PC-3 (cell line): Measurements from ENCODE around the gene UPK2.

Experiments
- EZH2 ChIP-seq: fragments of 300-600 bp; sonication (generic); IDR thresholded peaks from one replicate; pipeline ENCODE4 v1.6.1; 2017; ENCODE audit warnings: antibody characterized with exemption, mild to moderate bottlenecking, low read length; ENCODE audit not compliant: unreplicated experiment
- EZH2phosphoT487 ChIP-seq: fragments of 300-600 bp; sonication (generic); IDR thresholded peaks from 2 replicates; pipeline ENCODE4 v1.6.1; 2018; ENCODE audit warnings: mild to moderate bottlenecking, antibody characterized with exemption, low read length, borderline replicate concordance
- TF ChIP-seq, protein P1 (sequence below): fragments of 300-600 bp; sonication (generic); conservative IDR thresholded peaks from 2 replicates; pipeline ENCODE4 v1.5.1; 2017; ENCODE audit warnings: antibody characterized with exemption, low read depth, mild to moderate bottlenecking, low read length

DNA sequence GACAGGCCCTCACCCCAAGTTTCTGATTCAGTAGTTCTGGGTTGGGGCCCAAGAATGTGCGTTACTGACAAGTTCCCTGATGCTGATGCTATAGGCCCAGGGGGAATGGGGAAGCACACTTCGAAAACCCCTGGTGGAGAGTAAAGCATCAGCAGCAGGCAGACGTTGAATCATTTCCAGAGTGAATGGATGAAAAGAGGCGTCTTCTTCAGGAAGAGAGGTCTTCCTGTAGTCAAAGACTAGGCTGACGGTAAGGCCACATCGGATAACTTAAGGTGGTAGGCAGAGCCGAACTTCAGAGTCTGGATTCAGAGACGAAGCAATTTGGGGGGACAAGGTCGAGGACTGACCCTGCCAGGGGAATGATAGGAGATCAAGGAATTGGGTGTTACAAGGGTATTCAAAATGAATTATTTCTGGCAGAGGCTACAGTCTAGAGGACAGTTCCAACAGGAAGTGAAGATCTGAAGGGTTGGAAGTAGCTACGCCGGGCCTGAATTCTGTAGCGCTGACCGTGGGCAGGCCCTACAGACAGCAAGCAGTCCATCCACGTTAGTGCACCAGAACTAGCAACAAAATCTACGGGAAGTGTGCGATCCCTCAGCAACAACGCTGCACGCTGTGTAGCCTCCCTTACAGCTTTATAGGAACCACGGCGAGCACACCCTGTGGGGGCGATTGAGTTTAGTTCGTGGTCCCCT, 41.0 kb downstream of the UPK2 start:
- TF ChIP-seq, protein P1, sequence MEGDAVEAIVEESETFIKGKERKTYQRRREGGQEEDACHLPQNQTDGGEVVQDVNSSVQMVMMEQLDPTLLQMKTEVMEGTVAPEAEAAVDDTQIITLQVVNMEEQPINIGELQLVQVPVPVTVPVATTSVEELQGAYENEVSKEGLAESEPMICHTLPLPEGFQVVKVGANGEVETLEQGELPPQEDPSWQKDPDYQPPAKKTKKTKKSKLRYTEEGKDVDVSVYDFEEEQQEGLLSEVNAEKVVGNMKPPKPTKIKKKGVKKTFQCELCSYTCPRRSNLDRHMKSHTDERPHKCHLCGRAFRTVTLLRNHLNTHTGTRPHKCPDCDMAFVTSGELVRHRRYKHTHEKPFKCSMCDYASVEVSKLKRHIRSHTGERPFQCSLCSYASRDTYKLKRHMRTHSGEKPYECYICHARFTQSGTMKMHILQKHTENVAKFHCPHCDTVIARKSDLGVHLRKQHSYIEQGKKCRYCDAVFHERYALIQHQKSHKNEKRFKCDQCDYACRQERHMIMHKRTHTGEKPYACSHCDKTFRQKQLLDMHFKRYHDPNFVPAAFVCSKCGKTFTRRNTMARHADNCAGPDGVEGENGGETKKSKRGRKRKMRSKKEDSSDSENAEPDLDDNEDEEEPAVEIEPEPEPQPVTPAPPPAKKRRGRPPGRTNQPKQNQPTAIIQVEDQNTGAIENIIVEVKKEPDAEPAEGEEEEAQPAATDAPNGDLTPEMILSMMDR: 0 out of 2 replicates have a peak, but pooled peaks have one; percentile 23
- TF ChIP-seq EZH2: no peak
- no peak for TF ChIP-seq EZH2phosphoT487
